ENCODE measurements around the gene KRT36.

DNA sequence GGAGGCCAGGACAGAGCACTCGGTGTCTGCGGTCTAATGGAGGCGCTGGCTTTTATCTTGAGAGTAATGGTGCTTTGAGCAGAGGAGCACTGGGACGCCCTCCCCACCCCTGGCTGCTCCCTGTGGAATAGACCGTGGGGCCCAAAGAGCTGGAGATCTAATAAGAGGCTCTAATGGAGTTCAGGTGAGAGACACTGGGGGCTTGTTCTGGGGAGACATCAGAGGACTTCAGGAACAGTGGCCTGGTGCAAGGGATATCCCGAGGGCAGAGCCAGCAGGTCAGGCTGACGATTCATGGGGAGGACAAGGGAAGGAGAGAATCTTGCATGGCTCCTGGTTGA lies 47.9 kb upstream of the KRT36 start:
- TF ChIP-seq, protein P1, sequence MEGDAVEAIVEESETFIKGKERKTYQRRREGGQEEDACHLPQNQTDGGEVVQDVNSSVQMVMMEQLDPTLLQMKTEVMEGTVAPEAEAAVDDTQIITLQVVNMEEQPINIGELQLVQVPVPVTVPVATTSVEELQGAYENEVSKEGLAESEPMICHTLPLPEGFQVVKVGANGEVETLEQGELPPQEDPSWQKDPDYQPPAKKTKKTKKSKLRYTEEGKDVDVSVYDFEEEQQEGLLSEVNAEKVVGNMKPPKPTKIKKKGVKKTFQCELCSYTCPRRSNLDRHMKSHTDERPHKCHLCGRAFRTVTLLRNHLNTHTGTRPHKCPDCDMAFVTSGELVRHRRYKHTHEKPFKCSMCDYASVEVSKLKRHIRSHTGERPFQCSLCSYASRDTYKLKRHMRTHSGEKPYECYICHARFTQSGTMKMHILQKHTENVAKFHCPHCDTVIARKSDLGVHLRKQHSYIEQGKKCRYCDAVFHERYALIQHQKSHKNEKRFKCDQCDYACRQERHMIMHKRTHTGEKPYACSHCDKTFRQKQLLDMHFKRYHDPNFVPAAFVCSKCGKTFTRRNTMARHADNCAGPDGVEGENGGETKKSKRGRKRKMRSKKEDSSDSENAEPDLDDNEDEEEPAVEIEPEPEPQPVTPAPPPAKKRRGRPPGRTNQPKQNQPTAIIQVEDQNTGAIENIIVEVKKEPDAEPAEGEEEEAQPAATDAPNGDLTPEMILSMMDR (IDR thresholded peaks at IDR 0.05), result no peak
- TF ChIP-seq ZFX (IDR thresholded peaks at IDR 0.05; ENCODE audit: borderline replicate concordance), result no peak
